ENCODE results near the gene CD68.

The CD68 gene

GRCh38 chr17:7606280-7606679 lies 26.8 kb downstream of the CD68 start:
- H3K27ac ChIP-seq (replicated peaks) = no peak overlapping the region
- no peak overlapping the region for H3K4me3 ChIP-seq (replicated peaks; ENCODE audit: insufficient read depth, low read length)
- TF ChIP-seq GABPA (IDR thresholded peaks at IDR 0.05; ENCODE audit: low read depth) = no peak
- no peak for TF ChIP-seq REST (IDR thresholded peaks at IDR 0.05; ENCODE audit: insufficient replicate concordance, low read depth)
- TF ChIP-seq CTCF (IDR thresholded peaks at IDR 0.05; ENCODE audit: insufficient read depth, low read length) = no peak
- TF ChIP-seq POLR2AphosphoS5 (IDR thresholded peaks at IDR 0.05; ENCODE audit: low read depth) = no peak
- no peak for TF ChIP-seq SPI1 (IDR thresholded peaks at IDR 0.05; ENCODE audit: borderline replicate concordance, low read depth)
- no peak for DNase-seq (ENCODE audit: low read depth in 1 of 2, low spot score in 1 of 2)
- no peaks in the 10 kb centered on the region for H3K27me3 ChIP-seq (ENCODE audit: insufficient read depth, poor library complexity, severe bottlenecking)

GRCh38 chr17:7610641-7611040 lies 31.2 kb downstream of the CD68 start:
- Histone ChIP-seq H3K27me3 (ENCODE audit: insufficient read depth, poor library complexity, severe bottlenecking) (no peaks in the 10 kb centered on the region), H3K4me3 (replicated peaks; ENCODE audit: insufficient read depth, low read length) (no peak overlapping the region), H3K27ac (replicated peaks) (no peak overlapping the region)
- TF ChIP-seq REST (IDR thresholded peaks at IDR 0.05; ENCODE audit: insufficient replicate concordance, low read depth) (no peak), GABPA (IDR thresholded peaks at IDR 0.05; ENCODE audit: low read depth) (no peak), CTCF (IDR thresholded peaks at IDR 0.05; ENCODE audit: insufficient read depth, low read length) (no peak), SPI1 (IDR thresholded peaks at IDR 0.05; ENCODE audit: borderline replicate concordance, low read depth) (no peak), POLR2AphosphoS5 (IDR thresholded peaks at IDR 0.05; ENCODE audit: low read depth) (no peak)
- DNase-seq (ENCODE audit: low read depth in 1 of 2, low spot score in 1 of 2) = no peak

- no peak overlapping the region for H3K27ac ChIP-seq (replicated peaks)
- H3K27me3 ChIP-seq (ENCODE audit: insufficient read depth, poor library complexity, severe bottlenecking) = no peaks in the 10 kb centered on the region
- DNase-seq (ENCODE audit: low read depth in 1 of 2, low spot score in 1 of 2) = no peak
- H3K4me3 ChIP-seq (replicated peaks; ENCODE audit: insufficient read depth, low read length) = no peak overlapping the region
- TF ChIP-seq CTCF (IDR thresholded peaks at IDR 0.05; ENCODE audit: insufficient read depth, low read length) (no peak), GABPA (IDR thresholded peaks at IDR 0.05; ENCODE audit: low read depth) (no peak), REST (IDR thresholded peaks at IDR 0.05; ENCODE audit: insufficient replicate concordance, low read depth) (no peak), POLR2AphosphoS5 (IDR thresholded peaks at IDR 0.05; ENCODE audit: low read depth) (no peak), SPI1 (IDR thresholded peaks at IDR 0.05; ENCODE audit: borderline replicate concordance, low read depth) (no peak)
Observed at GRCh38 chr17:7611635-7612293, 32.3 kb downstream of the CD68 start.

All from HL-60 (cell line).